ENCODE data around the gene ADAMTS8.

DNA sequence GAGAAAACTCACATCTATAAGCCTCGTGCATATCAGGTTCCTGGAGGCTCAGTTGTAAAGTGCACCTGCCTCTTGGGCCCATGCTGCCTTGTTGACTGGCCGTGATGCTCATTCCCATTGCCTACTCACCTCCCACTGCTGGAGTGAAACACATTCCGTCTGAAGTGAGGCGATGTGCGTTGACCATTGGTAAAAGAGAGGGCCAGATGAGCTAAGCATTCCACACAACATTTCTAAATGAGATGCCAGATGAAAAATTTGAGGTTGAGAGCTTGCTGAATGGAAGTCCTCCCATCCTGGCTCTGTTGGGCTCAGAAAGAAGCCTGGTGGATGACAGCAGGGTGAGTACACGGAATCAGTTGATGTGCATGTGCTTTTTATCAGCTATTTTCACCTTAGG, 11.5 kb upstream of the ADAMTS8 start:
- TF ChIP-seq, protein P1, sequence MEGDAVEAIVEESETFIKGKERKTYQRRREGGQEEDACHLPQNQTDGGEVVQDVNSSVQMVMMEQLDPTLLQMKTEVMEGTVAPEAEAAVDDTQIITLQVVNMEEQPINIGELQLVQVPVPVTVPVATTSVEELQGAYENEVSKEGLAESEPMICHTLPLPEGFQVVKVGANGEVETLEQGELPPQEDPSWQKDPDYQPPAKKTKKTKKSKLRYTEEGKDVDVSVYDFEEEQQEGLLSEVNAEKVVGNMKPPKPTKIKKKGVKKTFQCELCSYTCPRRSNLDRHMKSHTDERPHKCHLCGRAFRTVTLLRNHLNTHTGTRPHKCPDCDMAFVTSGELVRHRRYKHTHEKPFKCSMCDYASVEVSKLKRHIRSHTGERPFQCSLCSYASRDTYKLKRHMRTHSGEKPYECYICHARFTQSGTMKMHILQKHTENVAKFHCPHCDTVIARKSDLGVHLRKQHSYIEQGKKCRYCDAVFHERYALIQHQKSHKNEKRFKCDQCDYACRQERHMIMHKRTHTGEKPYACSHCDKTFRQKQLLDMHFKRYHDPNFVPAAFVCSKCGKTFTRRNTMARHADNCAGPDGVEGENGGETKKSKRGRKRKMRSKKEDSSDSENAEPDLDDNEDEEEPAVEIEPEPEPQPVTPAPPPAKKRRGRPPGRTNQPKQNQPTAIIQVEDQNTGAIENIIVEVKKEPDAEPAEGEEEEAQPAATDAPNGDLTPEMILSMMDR (conservative IDR thresholded peaks at IDR 0.05 in 1 of 2, IDR thresholded peaks at IDR 0.05 in 1 of 2; ENCODE audit: low read depth in 1 of 2, low read length in 2 of 2), result no peak
- no peak for TF ChIP-seq EZH2 (IDR thresholded peaks at IDR 0.05; ENCODE audit: low read length, missing control alignments)
